Liver (tissue), 3 donors: ENCODE results near the gene UBE2C.

Experiments
- ATF3 ChIP-seq: IDR thresholded peaks from 2 replicates; pipeline ENCODE4 v1.6.1; 2016; ENCODE audit warnings: antibody characterized with exemption
- CTCF ChIP-seq: fragments of 150-350 bp; IDR thresholded peaks from 2 replicates; pipeline ENCODE4 v1.5.1; 2017; ENCODE audit warnings: improper control_type of control experiment, low read depth, low read length; ENCODE audit not compliant: missing input control
- GABPA ChIP-seq, 2 donors: IDR thresholded peaks in 1 of 2; conservative IDR thresholded peaks in 1 of 2; 2 replicates each; pipeline ENCODE4 v1.6.1; 2016; ENCODE audit warnings: antibody characterized with exemption in 2 of 2, mild to moderate bottlenecking in 1 of 2, moderate library complexity in 1 of 2
- JUND ChIP-seq, 2 donors: IDR thresholded peaks; 2 replicates each; pipeline ENCODE4 v1.6.1; 2016; ENCODE audit warnings: antibody characterized with exemption in 2 of 2
- RAD21 ChIP-seq, 2 donors: IDR thresholded peaks; 2 replicates each; pipeline ENCODE4 v1.6.1; 2016; ENCODE audit warnings: antibody characterized with exemption in 2 of 2, mild to moderate bottlenecking in 2 of 2
- REST ChIP-seq: IDR thresholded peaks from 2 replicates; pipeline ENCODE4 v1.6.1; 2016; ENCODE audit warnings: antibody characterized with exemption, mild to moderate bottlenecking
- RXRA ChIP-seq, 2 donors: IDR thresholded peaks; 2 replicates each; pipeline ENCODE4 v1.6.1; 2017 to 2018; ENCODE audit warnings: antibody characterized with exemption in 2 of 2, mild to moderate bottlenecking in 1 of 2
- TAF1 ChIP-seq: conservative IDR thresholded peaks from 2 replicates; pipeline ENCODE4 v1.6.1; 2016; ENCODE audit warnings: antibody characterized with exemption, mild to moderate bottlenecking
- YY1 ChIP-seq: IDR thresholded peaks from 2 replicates; pipeline ENCODE4 v1.6.1; 2016; ENCODE audit warnings: antibody characterized with exemption, mild to moderate bottlenecking
- donor health status: healthy.
- donor health status: healthy.

- TF ChIP-seq GABPA (IDR thresholded peaks at IDR 0.05 in 1 of 2, conservative IDR thresholded peaks at IDR 0.05 in 1 of 2) (no peak), JUND (IDR thresholded peaks at IDR 0.05) (no peak), CTCF (no peak), ATF3 (no peak), YY1 (no peak), RAD21 (IDR thresholded peaks at IDR 0.05) (no peak), TAF1 (no peak), REST (no peak), RXRA (IDR thresholded peaks at IDR 0.05) (no peak)
These were observed 41.0 kb downstream of the UBE2C start for GRCh38 chr20:45853484-45853883.
